ENCODE results near the gene ZNF746. TPM values are rescaled to one million over a fixed set of nuclear protein-coding genes. Genes with fewer than 3 reads are reported as not detected.
A peak's percentile ranks its signal among the peaks of the same experiment; 100 is the strongest.

The ZNF746 gene
- total and polyA plus RNA-seq, 4 experiments from 2014 or later, result 3.7 to 25.6 (median 19.8) TPM

GRCh38 chr7:149430192-149430591 lies 67.4 kb downstream of the ZNF746 start:
- H3K27me3 ChIP-seq (ENCODE audit: insufficient read depth, low read length), result no peaks in the 10 kb centered on the region
- Mint-ChIP-seq H3K27me3 (no peaks in the 10 kb centered on the region), H3K36me3 (peaks cover 41 to 47% of the 10 kb centered on the region in 2 donors), H3K4me3 (no peak overlapping the region), H3K4me1 (peaks cover 0 to 7% (median 3%) of the 10 kb centered on the region in 4 donors), H3K9me3 (no peaks in the 10 kb centered on the region), H3K27ac (peak overlapping the region in 4 of 7 donors; percentile 24 to 49 (median 42))
- no peak for DNase-seq
- POLR2A ChIA-PET (ENCODE audit: partially characterized antibody), result interaction anchor here (0.9 kb wide), 1 partner anchor 16 kb away, joined by 4 read pairs; no protein-coding TSS in a partner anchor
- no peaks in the 10 kb centered on the region for H3K9me3 ChIP-seq (ENCODE audit: control insufficient read depth in 1 of 2, low read length in 2 of 2)
- H3K27ac ChIP-seq (ENCODE audit: low read depth, low read length), result no peak overlapping the region
- H3K4me1 ChIP-seq (ENCODE audit: insufficient read depth, low read length), result no peaks in the 10 kb centered on the region
- CTCF ChIA-PET (ENCODE audit: partially characterized antibody), result interaction anchor here (1.4 to 1.6 kb wide), 2 partner anchors 8 to 10 kb away, joined by 4 to 6 read pairs; no protein-coding TSS in a partner anchor
- intact Hi-C loops (cut with micrococcal nuclease), result no loop called here
- H3K4me3 ChIP-seq (ENCODE audit: low read length in 2 of 2), result no peak overlapping the region
- peaks cover 10% of the 10 kb centered on the region for H3K36me3 ChIP-seq (ENCODE audit: insufficient read depth, low read length)

DNA sequence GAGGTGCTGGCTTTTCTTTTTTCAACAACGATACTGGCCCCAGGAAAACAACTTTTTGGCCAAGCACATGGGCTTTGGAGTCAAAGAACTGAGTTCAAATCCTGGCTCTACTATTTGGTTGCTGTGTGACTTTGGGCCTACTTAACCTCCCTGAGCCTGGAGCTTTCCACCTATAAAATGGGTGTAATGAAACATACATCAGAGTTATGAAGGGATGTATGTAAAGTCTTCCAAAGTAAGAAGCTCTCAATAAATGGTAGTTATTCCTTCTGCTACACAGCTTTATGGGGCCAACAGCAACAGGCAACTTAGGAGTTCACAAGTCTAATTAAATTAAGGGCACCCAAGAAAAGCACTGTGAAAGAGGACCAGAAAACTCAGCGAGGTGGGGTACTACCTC lies 69.7 kb downstream of the ZNF746 start:
- no peak overlapping the region for H3K4me3 Mint-ChIP-seq
- POLR2A ChIA-PET (ENCODE audit: partially characterized antibody), result no interaction called here
- H3K27ac Mint-ChIP-seq, result no peak overlapping the region
- H3K36me3 Mint-ChIP-seq, result peaks cover 25 to 27% of the 10 kb centered on the region in 2 donors
- H3K27me3 ChIP-seq (ENCODE audit: insufficient read depth, low read length), result no peaks in the 10 kb centered on the region
- no peaks in the 10 kb centered on the region for H3K27me3 Mint-ChIP-seq
- no peaks in the 10 kb centered on the region for H3K9me3 ChIP-seq (ENCODE audit: control insufficient read depth in 1 of 2, low read length in 2 of 2)
- H3K36me3 ChIP-seq (ENCODE audit: insufficient read depth, low read length), result peaks cover 6% of the 10 kb centered on the region
- H3K9me3 Mint-ChIP-seq, result no peaks in the 10 kb centered on the region
- H3K4me1 ChIP-seq (ENCODE audit: insufficient read depth, low read length), result peaks cover 6% of the 10 kb centered on the region
- DNase-seq, result no peak
- no peak overlapping the region for H3K4me3 ChIP-seq (ENCODE audit: low read length in 2 of 2)
- no peak overlapping the region for H3K27ac ChIP-seq (ENCODE audit: low read depth, low read length)
- CTCF ChIA-PET (ENCODE audit: partially characterized antibody), result interaction anchor here (0.9 to 1.6 kb wide), 2 partner anchors 33 to 220 kb away, joined by 4 to 5 read pairs; partner anchors contain the start of gene ZNF777
- intact Hi-C loops (cut with micrococcal nuclease), result no loop called here
- H3K4me1 Mint-ChIP-seq, result peaks cover 0 to 7% (median 4%) of the 10 kb centered on the region in 4 donors

DNA sequence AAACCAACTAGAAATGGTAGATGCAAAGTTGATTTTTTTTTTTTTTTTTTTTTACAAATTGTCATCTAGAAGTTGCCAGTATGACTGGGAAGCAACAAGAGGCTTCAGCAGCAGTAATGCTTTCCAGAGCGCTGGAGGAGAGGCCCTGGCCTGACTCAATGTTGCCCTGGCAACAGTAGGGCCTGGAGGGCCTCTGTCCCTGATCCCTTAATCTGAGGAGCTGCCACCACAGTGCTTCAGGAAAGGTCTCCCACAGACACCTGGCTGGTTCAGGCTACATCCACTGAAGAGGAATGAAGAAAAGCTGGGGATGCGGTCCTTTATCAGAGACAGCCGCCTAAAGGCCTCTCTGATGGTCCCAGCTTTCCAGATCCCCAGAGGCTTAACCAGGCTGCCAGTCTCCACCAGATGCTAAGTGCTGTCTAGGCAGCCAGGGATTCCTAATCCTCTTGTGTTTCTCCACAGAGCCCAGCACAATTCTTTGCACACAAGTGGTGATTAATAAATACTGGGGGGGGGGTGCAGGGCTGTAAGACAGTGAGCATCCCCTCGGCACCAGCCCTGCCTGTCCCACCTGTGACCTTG lies 70.4 kb downstream of the ZNF746 start:
- peaks cover 6% of the 10 kb centered on the region for H3K4me1 ChIP-seq (ENCODE audit: insufficient read depth, low read length)
- Mint-ChIP-seq H3K4me1 (peaks cover 0 to 7% (median 5%) of the 10 kb centered on the region in 4 donors), H3K27ac (peak overlapping the region in 1 of 7 donors; percentile 50), H3K36me3 (peaks cover 18 to 20% of the 10 kb centered on the region in 2 donors), H3K4me3 (no peak overlapping the region), H3K27me3 (no peaks in the 10 kb centered on the region), H3K9me3 (no peaks in the 10 kb centered on the region)
- peaks cover 6% of the 10 kb centered on the region for H3K36me3 ChIP-seq (ENCODE audit: insufficient read depth, low read length)
- ChIA-PET CTCF (ENCODE audit: partially characterized antibody) (interaction anchor here (0.9 to 1.6 kb wide), 2 partner anchors 33 to 219 kb away, joined by 4 to 5 read pairs; partner anchors contain the start of gene ZNF777), POLR2A (ENCODE audit: partially characterized antibody) (no interaction called here)
- intact Hi-C loops (cut with micrococcal nuclease), result no loop called here
- no peak for DNase-seq
- H3K27ac ChIP-seq (ENCODE audit: low read depth, low read length), result no peak overlapping the region
- H3K4me3 ChIP-seq (ENCODE audit: low read length in 2 of 2), result no peak overlapping the region
- H3K9me3 ChIP-seq (ENCODE audit: control insufficient read depth in 1 of 2, low read length in 2 of 2), result no peaks in the 10 kb centered on the region
- no peaks in the 10 kb centered on the region for H3K27me3 ChIP-seq (ENCODE audit: insufficient read depth, low read length)

DNA sequence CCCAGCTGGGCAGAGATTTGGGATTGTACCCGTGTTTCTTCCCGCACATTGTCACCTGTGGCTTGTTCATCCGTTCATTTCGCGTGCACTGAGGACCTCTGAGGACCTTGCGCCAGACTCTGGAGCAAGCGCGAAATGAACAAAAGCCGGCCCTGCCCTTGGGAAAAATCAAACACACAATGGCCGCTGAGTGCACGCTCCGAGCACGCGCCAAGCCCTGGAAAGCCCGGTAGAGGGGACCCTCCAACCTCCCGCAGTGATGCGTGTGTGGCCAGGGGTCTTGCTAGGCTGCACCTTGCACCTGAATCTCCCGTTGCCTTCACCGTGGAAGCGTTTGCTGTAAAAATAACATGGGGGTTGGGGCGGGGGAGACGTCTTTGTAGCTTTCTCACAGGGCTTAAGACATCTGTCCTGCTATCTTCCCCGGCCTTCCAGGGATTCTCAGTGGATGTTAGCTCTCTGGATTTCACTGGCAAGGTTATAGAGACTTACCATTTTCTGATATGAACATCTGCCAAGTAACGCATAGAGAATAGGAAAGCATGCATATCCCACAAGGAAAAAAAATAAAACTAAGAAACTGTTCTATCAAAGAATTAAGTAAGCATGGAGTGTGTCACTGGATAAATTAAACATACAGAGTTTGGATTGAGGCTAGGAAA lies 74.0 kb downstream of the ZNF746 start:
- no peaks in the 10 kb centered on the region for H3K9me3 Mint-ChIP-seq
- DNase-seq, result no peak
- H3K4me3 Mint-ChIP-seq, result peak overlapping the region; percentile 51 to 79 (median 69)
- peaks cover 0 to 2% of the 10 kb centered on the region in 2 donors for H3K36me3 Mint-ChIP-seq
- intact Hi-C loops (cut with micrococcal nuclease), result loop anchor here (2.0 kb wide), 2 partner anchors 297 to 375 kb away; partner anchors contain the start of gene ZNF425
- no peaks in the 10 kb centered on the region for H3K9me3 ChIP-seq (ENCODE audit: control insufficient read depth in 1 of 2, low read length in 2 of 2)
- no peaks in the 10 kb centered on the region for H3K36me3 ChIP-seq (ENCODE audit: insufficient read depth, low read length)
- no peaks in the 10 kb centered on the region for H3K27me3 Mint-ChIP-seq
- CTCF ChIA-PET (ENCODE audit: partially characterized antibody), result interaction anchor here (0.8 to 3.6 kb wide), 11 partner anchors 13 to 229 kb away, joined by 3 to 43 read pairs (median 5); partner anchors contain the start of genes ZNF282, ZNF777 and ZNF783
- H3K4me1 ChIP-seq (ENCODE audit: insufficient read depth, low read length), result peaks cover 6% of the 10 kb centered on the region
- H3K27ac ChIP-seq (ENCODE audit: low read depth, low read length), result no peak overlapping the region
- H3K27me3 ChIP-seq (ENCODE audit: insufficient read depth, low read length), result no peaks in the 10 kb centered on the region
- peak overlapping the region in 5 of 7 donors; percentile 7 to 89 (median 53) for H3K27ac Mint-ChIP-seq
- POLR2A ChIA-PET (ENCODE audit: partially characterized antibody), result interaction anchor here (1.2 to 3.0 kb wide), 7 partner anchors 17 to 297 kb away, joined by 3 to 41 read pairs (median 10); partner anchors contain the start of genes ZNF398, ZNF425, ZNF777 and ZNF783
- peaks cover 0 to 13% (median 8%) of the 10 kb centered on the region in 4 donors for H3K4me1 Mint-ChIP-seq
- H3K4me3 ChIP-seq (ENCODE audit: low read length in 2 of 2), result peak overlapping the region in 1 of 2 donors; percentile 60

GRCh38 chr7:149422914-149423301 lies 74.7 kb downstream of the ZNF746 start:
- H3K9me3 Mint-ChIP-seq, result no peaks in the 10 kb centered on the region
- peaks cover 6% of the 10 kb centered on the region for H3K4me1 ChIP-seq (ENCODE audit: insufficient read depth, low read length)
- H3K27me3 ChIP-seq (ENCODE audit: insufficient read depth, low read length), result no peaks in the 10 kb centered on the region
- peak overlapping the region; percentile 61 to 82 (median 70) for H3K4me3 Mint-ChIP-seq
- H3K36me3 Mint-ChIP-seq, result no peaks in the 10 kb centered on the region
- no peaks in the 10 kb centered on the region for H3K36me3 ChIP-seq (ENCODE audit: insufficient read depth, low read length)
- no peaks in the 10 kb centered on the region for H3K9me3 ChIP-seq (ENCODE audit: control insufficient read depth in 1 of 2, low read length in 2 of 2)
- H3K4me3 ChIP-seq (ENCODE audit: low read length in 2 of 2), result peak overlapping the region; percentile 47 to 60
- H3K27me3 Mint-ChIP-seq, result no peaks in the 10 kb centered on the region
- ChIA-PET CTCF (ENCODE audit: partially characterized antibody) (interaction anchor here (0.8 to 3.6 kb wide), 16 partner anchors 8 to 296 kb away, joined by 3 to 43 read pairs (median 4); partner anchors contain the start of genes ZNF282, ZNF425, ZNF777 and ZNF783), POLR2A (ENCODE audit: partially characterized antibody) (interaction anchor here (1.2 to 3.0 kb wide), 9 partner anchors 18 to 296 kb away, joined by 3 to 41 read pairs (median 5); partner anchors contain the start of genes ZNF398, ZNF425, ZNF777 and ZNF783)
- DNase-seq, result no peak
- peak overlapping the region; percentile 7 to 89 (median 72) for H3K27ac Mint-ChIP-seq
- intact Hi-C loops (cut with micrococcal nuclease), result loop anchor here (1.0 to 2.0 kb wide), 10 partner anchors 37 to 376 kb away; partner anchors contain the start of genes ZNF212, ZNF425, ZNF746 and ZNF783
- H3K27ac ChIP-seq (ENCODE audit: low read depth, low read length), result peak overlapping the region; percentile 48
- peaks cover 0 to 13% (median 8%) of the 10 kb centered on the region in 4 donors for H3K4me1 Mint-ChIP-seq

Other genes starting within 250 kb of the ZNF746 start
- 10 to 100 TPM; 42.6 to 43.5 TPM for gene ZNF783, start 235.6 kb downstream of the ZNF746 start, total RNA-seq
- 1 to 10 TPM; 2.7 to 8.0 TPM for gene ZNF783, start 235.6 kb downstream of the ZNF746 start, polyA plus RNA-seq
- 10 to 100 TPM; 15.9 to 16.8 TPM for gene ZNF777, start 36.7 kb downstream of the ZNF746 start, total RNA-seq
- gene ZNF777, start 36.7 kb downstream of the ZNF746 start, polyA plus RNA-seq, result 1 to 10 TPM in 1 of 2 donors, under 1 TPM in 1; 0.19 to 3.7 TPM